ENCODE results near the gene FTCDNL1.

The FTCDNL1 gene

DNA sequence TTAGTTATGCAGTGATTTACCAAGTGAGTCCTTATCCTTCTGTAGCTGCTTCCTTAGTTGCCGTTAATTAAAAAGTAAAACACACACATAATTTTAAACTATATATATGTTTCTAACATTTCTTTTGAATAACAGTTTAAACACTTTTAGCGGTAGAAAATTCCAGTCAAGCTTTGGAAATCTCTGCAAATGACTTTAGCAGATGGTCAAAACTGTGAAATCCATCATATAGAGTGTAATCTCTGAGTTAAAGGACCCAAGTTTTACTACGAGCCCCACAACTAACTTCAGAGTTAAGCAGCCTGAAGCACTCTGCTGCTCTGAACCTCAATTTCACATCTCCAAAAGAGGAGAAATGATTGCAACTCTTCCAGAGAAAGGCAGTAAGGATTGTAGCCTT, 96.2 kb downstream of the FTCDNL1 start:
- intact Hi-C loops (cut with DNase I): loop anchor here (5.0 kb wide), 1 partner anchor 43 kb away; no protein-coding TSS in a partner anchor

DNA sequence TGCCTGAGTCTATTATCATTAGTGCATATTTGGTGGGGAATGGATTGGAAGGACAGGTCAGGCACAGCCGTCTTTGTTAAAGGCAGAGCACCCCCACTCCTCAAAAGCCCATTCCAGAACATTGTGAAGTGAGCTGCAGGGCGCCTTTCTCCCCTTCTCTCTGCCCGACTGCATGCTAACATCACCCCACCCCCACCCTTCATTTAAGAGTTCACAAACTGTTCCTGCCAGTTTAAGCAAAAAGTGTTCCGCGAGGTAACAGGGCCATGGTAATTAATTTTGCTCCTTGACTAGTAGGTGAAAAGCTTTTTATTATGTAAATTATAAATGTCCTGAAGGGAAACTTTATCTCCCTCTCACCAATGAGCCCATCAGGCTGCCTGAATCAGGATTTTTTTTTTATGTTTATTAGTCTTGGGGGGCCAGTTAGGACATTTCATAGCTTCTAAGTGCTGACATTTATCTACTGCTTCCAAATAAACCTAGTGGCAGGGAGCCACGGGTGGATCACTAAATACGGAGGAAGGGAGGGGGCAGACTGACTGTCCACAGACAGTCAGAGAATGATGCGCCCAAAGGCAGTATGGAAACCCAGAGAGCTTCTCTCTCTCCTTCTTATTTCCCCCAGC, 99.4 kb downstream of the FTCDNL1 start:
- no peak for DNase-seq
- intact Hi-C loops (cut with DNase I): no loop called here

More for the DNA sequence above, 96.2 kb downstream of the FTCDNL1 start:
- no peak for DNase-seq

DNA sequence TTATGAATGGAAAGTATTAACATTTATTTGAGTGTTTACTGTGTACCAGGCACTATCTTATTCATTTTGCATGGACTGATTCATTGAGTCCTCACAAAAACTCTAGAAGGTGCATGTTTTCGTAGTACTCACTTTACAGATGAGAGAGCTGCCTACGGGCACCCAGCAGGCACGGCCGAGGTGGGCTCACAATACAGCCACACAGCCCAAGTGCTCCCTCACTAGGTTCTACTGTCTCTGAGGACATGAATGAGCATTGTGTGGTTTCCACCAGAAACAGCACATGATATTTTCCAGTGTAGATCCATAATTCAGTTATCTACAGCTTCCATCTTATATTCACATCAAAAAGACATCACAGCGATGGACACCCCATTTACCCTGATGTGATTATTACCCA, 101.4 kb downstream of the FTCDNL1 start:
- DNase-seq: no peak
- intact Hi-C loops (cut with DNase I): loop anchor here (10.0 kb wide), 1 partner anchor 285 kb away; no protein-coding TSS in a partner anchor

DNA sequence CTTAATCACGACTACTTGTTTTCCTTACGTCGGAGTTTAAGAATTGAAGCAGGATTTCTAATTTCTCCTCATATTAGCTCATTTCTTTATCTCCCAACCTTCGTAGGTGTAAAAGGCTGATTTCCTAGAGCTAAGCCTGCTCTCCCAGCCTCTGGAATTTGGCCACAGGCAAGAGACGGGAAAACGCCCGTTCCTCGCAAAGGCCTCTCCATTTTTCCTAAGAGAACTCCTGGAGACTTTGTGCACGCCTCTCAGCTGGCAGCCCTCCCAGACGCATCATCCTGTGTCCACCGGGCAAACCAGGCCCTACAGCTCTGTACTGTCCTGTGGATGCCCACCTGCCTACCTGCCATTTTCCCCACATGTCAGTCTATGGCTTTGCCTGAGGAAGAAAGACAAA, 106.3 kb downstream of the FTCDNL1 start:
- intact Hi-C loops (cut with DNase I): loop anchor here (10.0 kb wide), 1 partner anchor 280 kb away; no protein-coding TSS in a partner anchor
- DNase-seq: no peak

DNA sequence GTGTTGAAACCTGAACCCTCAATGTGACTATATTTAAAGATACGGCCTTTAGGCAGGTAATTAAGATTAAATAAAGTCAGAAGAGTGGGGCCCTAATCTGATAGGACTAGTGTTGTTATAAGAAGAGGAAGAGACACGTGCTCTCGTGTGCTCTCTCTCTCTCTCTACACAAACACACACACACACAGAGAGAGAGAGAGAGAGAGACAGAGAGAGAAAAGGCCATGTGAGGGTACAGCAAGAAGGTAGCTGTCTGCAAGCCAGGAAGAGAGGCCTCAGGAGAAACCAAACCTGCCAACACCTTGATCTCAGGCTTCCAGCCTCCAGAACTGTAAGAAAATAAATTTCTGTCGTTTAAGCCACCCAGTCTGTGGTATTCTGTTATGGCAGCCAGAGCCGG, 106.7 kb downstream of the FTCDNL1 start:
- intact Hi-C loops (cut with DNase I): loop anchor here (10.0 kb wide), 1 partner anchor 279 kb away; no protein-coding TSS in a partner anchor
- DNase-seq: no peak

DNA sequence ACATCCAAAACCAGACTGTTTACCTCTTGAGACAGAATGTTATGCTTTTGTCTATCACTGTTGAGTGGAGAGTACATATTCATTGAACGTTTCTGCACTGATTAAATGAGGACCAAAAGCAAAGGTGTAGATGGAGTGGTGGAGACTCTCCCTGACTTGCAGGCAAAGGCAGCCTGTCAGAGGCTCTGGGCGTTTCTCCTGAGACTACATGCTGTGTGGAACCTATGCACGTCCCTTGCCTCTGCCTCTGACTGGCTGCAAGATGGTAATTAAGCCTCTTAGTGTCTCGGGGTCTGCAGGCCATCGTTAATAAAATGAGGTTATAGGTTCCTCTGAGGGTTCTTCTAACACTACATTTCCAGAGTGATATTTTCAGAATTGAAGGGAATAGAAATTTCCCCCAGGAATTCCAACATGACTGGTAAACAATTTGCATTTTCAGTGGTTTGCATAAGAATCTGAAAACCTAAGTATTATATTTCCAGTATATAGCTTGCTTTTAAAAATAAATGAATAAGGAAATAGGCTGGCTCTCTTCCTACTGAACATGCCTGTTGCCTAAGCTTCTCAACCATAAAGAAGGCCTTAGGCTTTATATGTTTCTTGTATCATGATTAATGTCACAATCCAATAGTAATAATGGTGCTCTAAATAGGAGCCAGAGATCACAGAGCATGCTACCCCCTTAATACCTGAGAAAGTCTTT, 107.4 kb downstream of the FTCDNL1 start:
- intact Hi-C loops (cut with DNase I): loop anchor here (10.0 kb wide), 1 partner anchor 279 kb away; no protein-coding TSS in a partner anchor
- DNase-seq: no peak

DNA sequence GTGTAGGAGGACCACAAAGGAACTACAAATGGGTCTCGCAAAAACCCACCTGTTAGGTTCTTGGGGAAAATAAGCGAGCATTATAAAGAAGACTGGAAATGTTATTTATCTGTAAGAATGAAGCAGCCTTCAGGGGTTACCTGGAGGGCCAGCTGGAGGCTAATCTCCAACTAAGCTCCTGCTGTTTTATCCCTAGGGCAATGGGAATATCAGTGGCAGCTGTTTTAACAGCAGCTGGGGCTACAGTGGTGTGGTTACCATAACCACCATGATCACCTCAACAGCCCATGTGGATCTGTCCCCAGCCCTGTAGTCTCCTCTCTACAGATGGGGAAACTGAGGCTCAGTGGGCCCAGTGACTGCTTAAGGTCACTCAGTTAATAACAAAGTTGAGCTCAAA, 108.1 kb downstream of the FTCDNL1 start:
- intact Hi-C loops (cut with DNase I): loop anchor here (10.0 kb wide), 1 partner anchor 278 kb away; no protein-coding TSS in a partner anchor
- DNase-seq: no peak

DNA sequence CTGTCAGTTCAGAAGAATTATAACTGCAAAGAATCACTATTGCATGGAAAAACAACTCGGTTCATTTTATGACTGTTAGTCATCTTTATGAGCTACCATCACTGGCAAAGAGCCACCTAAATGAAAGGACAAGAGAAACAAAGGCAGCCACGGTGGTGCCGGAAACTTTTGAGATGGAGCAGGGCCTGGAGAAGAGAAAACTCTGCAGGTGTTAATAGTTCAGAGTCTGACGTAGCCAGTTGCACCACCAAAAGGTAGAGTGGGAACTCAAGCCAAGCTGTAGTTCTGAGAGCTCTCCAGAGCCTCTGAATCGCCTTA, 110.9 kb downstream of the FTCDNL1 start:
- DNase-seq: no peak

DNA sequence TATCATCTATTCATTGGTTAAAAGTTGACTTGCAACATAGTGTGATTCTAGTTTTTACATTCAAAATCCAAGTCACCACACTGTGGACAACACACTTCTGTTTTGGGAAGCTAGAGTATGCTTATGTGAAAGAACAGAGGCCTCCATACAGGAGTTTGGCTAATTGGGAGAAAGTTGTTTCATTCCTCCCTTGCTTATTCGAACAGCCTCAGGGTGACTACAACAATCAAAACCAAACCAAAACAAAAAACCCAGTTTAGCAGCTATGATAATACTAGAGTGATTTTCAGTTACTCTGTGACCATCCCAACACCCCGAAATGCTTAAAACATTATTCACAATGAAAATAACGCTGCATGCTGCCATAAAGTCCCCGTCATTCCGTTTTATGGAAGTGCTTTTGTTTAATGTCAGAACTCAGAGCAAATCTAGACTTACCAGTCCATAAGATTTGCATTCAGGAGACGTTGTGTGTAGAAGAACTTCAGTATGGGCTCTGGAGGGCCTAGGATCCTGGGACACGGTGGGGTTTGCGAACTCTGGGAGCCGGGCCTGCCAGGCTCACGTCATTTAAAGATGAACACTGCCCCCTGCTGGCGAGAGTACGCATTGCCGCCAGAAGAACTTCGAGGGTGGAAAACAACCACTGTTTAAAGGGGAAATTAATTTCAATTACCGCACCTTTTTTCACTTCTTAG, 111.4 kb downstream of the FTCDNL1 start:
- intact Hi-C loops (cut with DNase I): loop anchor here (2.0 to 10.0 kb wide), 4 partner anchors 35 to 1427 kb away; no protein-coding TSS in a partner anchor
- DNase-seq: peak; percentile 61 to 96 (median 84)

More for the DNA sequence above, 110.9 kb downstream of the FTCDNL1 start:
- intact Hi-C loops (cut with DNase I): loop anchor here (10.0 kb wide), 1 partner anchor 275 kb away; no protein-coding TSS in a partner anchor

DNA sequence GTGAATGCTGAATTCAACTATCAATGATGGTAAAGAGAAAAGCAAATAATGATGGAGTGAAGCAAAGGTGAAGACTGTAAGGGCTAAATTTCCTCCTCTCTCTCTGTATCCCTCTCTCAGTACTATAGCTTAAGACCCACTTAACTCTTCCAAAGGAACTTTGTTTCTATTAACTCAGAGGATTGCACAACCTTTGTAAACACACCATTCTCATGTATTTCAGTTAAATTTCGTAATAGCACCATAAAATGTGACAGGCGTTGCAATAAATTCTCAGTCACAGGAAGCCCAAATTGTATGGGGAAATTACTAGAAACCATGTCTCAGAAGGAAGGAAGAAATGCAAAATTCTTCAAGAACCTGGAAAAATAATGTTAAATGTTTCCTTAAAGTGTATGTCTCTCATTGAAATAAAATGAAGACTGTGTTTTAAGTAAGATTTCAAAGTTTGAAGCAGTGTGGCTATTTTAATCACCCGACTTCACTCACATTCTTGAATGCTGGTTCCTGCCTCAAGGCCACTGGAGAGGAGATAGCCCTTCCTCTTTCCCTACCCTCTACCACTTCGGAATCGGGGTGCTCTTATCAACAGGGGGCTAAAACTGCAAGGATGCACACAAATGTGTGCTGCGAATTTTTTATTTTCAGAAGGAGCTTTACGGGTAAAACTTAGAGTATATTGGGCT, 112.1 kb downstream of the FTCDNL1 start:
- intact Hi-C loops (cut with DNase I): loop anchor here (2.0 kb wide), 3 partner anchors 34 to 1426 kb away; no protein-coding TSS in a partner anchor
- DNase-seq: no peak

DNA sequence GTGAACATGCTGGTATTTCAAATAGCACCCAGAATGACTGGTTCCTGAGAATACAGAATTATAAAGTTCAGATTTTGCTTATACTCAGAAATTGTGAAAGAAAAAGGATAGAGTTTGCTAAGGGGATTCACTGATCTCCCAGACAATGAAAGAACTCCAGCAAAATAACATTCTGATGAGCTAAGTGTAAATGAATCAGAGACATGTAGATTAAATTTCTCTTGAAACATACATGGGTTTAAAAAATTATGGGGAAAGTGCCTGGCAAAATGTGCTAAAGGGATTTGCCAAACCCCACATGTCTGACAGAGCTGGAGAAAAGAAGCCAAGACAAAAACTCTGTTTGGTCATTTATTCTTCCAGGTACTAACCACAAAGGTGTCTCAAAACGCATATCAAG, 116.3 kb downstream of the FTCDNL1 start:
- no peak for DNase-seq
- intact Hi-C loops (cut with DNase I): no loop called here

DNA sequence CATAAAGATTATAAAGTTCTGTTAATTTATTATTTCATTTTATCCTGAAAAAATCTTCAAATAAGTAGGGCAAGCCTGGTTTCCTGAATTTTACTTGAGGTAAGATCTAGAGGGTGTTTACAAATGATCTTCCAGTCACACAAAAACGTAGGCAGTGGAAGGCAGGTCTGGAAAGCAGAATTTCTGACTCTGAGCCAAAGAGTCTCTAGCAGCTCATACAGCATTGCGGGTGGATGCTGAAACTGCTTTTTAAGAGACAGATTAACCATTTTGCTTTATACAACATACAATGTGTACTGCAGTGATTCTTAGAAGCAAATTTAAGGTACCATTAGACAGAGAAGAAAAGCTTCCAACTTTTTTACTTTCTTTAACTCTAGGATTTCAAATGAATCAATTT, 117.0 kb downstream of the FTCDNL1 start:
- intact Hi-C loops (cut with DNase I): no loop called here
- no peak for DNase-seq

DNA sequence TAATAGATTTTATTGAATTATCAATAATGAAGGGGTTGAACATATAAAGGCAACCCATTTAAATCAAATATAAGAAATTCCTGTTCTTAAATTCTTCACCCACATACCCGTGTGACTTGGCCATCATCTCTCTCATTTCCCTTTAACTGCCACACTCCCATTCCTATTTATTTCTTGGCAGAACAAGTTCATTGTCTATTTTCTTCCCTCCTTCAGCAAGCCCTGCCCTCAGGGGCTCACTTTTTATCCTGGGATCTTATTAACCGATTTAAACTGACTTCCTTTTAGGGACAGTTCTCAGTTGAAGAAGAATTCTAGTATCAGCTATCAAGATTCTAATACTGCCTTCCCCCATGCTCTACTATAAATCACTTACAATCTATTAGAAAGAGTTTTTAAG, 123.2 kb downstream of the FTCDNL1 start:
- intact Hi-C loops (cut with DNase I): no loop called here
- no peak for DNase-seq

DNA sequence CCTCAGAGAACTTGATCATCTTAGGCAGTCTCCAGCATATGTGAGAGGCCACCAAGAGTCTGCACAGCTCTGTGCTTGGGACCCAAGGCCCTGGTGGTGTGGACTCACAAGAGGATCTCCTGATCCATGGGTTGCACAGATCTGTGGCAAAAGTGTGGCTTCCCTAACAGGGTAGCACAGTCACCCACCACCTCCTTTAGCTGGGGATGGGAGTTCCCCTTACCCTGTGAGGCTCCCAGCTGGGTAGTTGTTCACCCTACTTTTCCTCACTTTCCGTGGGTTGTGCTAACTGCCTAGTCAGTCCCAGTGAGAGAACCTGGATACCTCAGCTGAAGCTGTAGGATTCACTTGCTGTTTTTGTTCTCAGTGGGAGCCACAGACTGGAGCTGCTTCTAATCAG, 123.7 kb downstream of the FTCDNL1 start:
- intact Hi-C loops (cut with DNase I): no loop called here
- DNase-seq: no peak

DNA sequence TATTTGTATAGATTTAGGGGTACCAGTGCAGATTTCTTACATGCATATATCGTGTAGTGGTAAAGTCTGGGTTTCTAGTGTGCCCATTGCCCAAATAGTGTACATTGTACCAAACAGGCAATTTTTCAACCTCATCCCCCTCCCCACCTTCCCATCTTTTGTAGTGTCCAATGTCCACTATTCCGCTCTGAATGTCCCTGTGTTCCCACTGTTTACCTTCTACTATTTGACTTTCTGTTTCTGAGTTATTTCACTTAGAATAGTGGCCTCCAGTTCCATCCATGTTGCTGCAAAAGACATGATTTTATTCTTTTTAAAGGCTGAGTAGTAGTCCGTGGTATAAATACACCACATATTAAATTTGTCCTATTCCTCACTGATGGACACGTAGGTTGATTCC, 132.9 kb downstream of the FTCDNL1 start:
- no peak for DNase-seq
- intact Hi-C loops (cut with DNase I): no loop called here

DNA sequence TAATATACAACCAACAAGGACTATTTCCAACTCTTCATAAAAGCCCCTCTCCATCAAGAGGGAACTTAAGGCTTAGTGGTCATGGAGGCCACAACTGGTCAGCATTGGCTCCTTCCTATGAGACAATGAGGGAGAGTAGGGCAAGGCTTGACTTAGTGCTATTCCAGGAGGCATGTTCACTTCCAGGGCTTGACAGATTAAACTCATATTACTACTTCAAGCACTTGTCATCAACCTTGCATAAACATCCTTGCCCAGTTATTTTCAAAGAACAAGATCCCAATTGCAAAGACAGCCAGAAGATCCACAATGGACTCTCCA, 133.4 kb downstream of the FTCDNL1 start:
- intact Hi-C loops (cut with DNase I): no loop called here
- DNase-seq: no peak

DNA sequence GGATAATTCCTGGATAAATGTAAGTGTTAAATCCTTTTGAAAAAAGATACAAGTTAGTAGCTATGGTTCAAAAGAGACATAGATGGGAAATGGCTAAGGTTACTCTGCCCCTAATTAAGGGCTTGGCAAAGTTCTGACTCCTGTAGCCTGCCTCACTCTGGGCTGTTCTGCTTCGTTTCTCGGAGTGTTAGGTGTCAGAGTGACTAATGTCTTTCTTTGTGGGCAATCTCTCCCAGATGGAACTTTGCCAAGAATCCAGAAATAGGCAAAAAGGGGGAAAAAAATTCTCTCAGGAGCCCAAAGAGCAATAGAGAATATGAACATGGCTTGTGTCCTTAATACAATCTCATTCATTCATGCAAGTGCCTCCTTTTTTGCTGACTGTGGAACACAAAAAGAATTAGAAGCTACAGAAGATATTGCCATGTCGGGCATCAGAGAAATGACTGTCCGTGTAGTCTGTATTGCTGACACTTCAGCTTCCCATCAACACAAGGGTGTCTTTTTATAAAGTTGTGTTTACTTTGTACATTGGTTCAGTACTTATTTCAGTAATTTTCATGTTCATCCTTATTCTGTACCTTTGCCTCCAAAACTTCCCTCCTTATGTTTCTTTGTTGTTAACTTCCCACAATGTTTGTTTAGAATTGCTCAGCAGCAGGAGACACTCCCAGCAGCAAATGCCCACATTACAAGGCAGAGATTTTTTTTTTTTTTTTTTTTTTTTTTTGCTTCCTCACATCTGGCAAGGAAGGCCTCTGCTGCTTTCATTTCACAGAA, 134.0 kb downstream of the FTCDNL1 start:
- DNase-seq: no peak
- intact Hi-C loops (cut with DNase I): no loop called here

DNA sequence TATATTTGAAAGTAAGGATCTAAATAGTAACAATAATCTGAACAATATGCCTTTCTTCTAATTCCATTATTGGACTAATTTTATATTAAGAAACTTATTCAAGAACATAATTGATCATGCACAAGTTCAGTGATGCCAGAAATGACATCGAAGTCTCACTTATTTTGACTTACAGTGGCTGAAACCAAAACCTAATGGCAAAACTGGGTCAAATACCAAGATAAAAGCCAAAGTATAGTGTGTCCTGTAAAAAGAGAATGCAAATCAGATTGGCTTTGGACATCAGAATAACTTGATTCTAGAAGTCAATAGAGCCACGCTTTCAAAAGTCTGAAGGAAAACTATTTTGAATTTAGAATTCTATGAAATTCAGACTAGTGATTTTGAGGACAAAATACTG, 137.2 kb downstream of the FTCDNL1 start:
- DNase-seq: no peak
- intact Hi-C loops (cut with DNase I): no loop called here

DNA sequence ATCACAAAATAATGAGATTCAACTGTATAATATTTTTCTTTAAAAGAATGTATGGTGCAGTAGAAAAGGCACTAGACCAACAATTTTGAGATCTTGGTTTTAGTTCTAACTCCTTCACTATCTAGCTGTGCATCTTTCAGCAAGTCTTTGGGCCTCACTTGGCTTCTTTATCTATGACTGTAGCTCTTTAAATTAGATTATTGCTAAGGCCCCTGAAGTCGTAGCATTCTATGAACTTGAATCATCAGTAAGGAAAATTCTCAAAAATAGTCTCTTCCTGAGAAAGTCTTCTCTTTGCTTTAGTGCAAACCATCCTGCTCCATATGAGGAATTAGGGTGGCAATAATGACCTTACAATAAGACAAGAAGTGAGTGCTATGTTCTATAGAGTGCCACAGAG, 140.4 kb downstream of the FTCDNL1 start:
- intact Hi-C loops (cut with DNase I): no loop called here
- DNase-seq: no peak
